ENCODE data around the gene PLPPR3. TPM values are rescaled to one million over a fixed set of nuclear protein-coding genes. Genes with fewer than 3 reads are reported as not detected.

The PLPPR3 gene
- total and polyA plus RNA-seq, 4 donors: 3.1 TPM; not detected in 3

GRCh38 chr19:784541-784940 is 37.2 kb downstream of the PLPPR3 start:
- H3K27me3 ChIP-seq (ENCODE audit: control insufficient read depth in 4 of 4, insufficient read depth in 4 of 4, low read length in 3 of 4): peaks cover 0 to 3% (median 0%) of the 10 kb centered on the region in 4 donors
- no peak overlapping the region for H3K9ac ChIP-seq (ENCODE audit: low read depth in 1 of 2, low read length in 2 of 2)
- H3K36me3 ChIP-seq (ENCODE audit: control insufficient read depth in 4 of 4, insufficient read depth in 3 of 4, low read depth in 1 of 4, low read length in 3 of 4): no peaks in the 10 kb centered on the region
- WGBS: 87% methylated on average over 13 of the region's 13 CpGs
- no peak overlapping the region for H3K4me3 ChIP-seq (ENCODE audit: low read depth in 1 of 3, low read length in 3 of 3)
- no peak for DNase-seq (ENCODE audit: low spot score)
- no peak overlapping the region for H3K27ac ChIP-seq (ENCODE audit: low read depth in 1 of 2, low read length in 2 of 2)
- H3K4me1 ChIP-seq (ENCODE audit: control insufficient read depth in 4 of 4, insufficient read depth in 4 of 4, low read length in 3 of 4): peaks cover 0 to 4% (median 0%) of the 10 kb centered on the region in 4 donors
- no peak for TF ChIP-seq EGR1 (IDR thresholded peaks at IDR 0.05; ENCODE audit: low read depth in 2 of 2)
- no peak for TF ChIP-seq RAD21 (IDR thresholded peaks at IDR 0.05)
- TF ChIP-seq, protein P1, sequence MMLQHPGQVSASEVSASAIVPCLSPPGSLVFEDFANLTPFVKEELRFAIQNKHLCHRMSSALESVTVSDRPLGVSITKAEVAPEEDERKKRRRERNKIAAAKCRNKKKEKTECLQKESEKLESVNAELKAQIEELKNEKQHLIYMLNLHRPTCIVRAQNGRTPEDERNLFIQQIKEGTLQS (IDR thresholded peaks at IDR 0.05): no peak
- no peaks in the 10 kb centered on the region for H3K9me3 ChIP-seq (ENCODE audit: control insufficient read depth in 4 of 4, low read length in 3 of 4)

GRCh38 chr19:782878-783668 is 38.7 kb downstream of the PLPPR3 start:
- TF ChIP-seq FOXA2 (IDR thresholded peaks at IDR 0.05): no peak
- TF ChIP-seq CTCF (IDR thresholded peaks at IDR 0.05; ENCODE audit: low read depth, low read length, missing input control): no peak
- TF ChIP-seq NR2F2 (IDR thresholded peaks at IDR 0.05): peak; percentile 63
- TF ChIP-seq, protein P2, sequence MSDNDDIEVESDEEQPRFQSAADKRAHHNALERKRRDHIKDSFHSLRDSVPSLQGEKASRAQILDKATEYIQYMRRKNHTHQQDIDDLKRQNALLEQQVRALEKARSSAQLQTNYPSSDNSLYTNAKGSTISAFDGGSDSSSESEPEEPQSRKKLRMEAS (IDR thresholded peaks at IDR 0.05): peak; percentile 13
- H3K27me3 ChIP-seq (ENCODE audit: control insufficient read depth in 4 of 4, insufficient read depth in 4 of 4, low read length in 3 of 4): peaks cover 0 to 3% (median 0%) of the 10 kb centered on the region in 4 donors
- 59% methylated on average over 30 of the region's 30 CpGs for WGBS
- no peak for DNase-seq (ENCODE audit: low spot score)
- no peaks in the 10 kb centered on the region for H3K36me3 ChIP-seq (ENCODE audit: control insufficient read depth in 4 of 4, insufficient read depth in 3 of 4, low read depth in 1 of 4, low read length in 3 of 4)
- no peak overlapping the region for H3K9ac ChIP-seq (ENCODE audit: low read depth in 1 of 2, low read length in 2 of 2)
- peaks cover 0 to 4% (median 0%) of the 10 kb centered on the region in 4 donors for H3K4me1 ChIP-seq (ENCODE audit: control insufficient read depth in 4 of 4, insufficient read depth in 4 of 4, low read length in 3 of 4)
- H3K4me3 ChIP-seq (ENCODE audit: low read depth in 1 of 3, low read length in 3 of 3): peak overlapping the region in 1 of 3 donors; percentile 12
- peak overlapping the region; percentile 20 to 42 for H3K27ac ChIP-seq (ENCODE audit: low read depth in 1 of 2, low read length in 2 of 2)
- no peaks in the 10 kb centered on the region for H3K9me3 ChIP-seq (ENCODE audit: control insufficient read depth in 4 of 4, low read length in 3 of 4)

- DNase-seq (ENCODE audit: low spot score): no peak
- Histone ChIP-seq H3K9me3 (ENCODE audit: control insufficient read depth in 4 of 4, low read length in 3 of 4) (no peaks in the 10 kb centered on the region), H3K4me1 (ENCODE audit: control insufficient read depth in 4 of 4, insufficient read depth in 4 of 4, low read length in 3 of 4) (peaks cover 0 to 4% (median 0%) of the 10 kb centered on the region in 4 donors), H3K4me3 (ENCODE audit: low read depth in 1 of 3, low read length in 3 of 3) (peak overlapping the region in 1 of 3 donors; percentile 12), H3K36me3 (ENCODE audit: control insufficient read depth in 4 of 4, insufficient read depth in 3 of 4, low read depth in 1 of 4, low read length in 3 of 4) (no peaks in the 10 kb centered on the region), H3K27me3 (ENCODE audit: control insufficient read depth in 4 of 4, insufficient read depth in 4 of 4, low read length in 3 of 4) (peaks cover 0 to 3% (median 0%) of the 10 kb centered on the region in 4 donors), H3K27ac (ENCODE audit: low read depth in 1 of 2, low read length in 2 of 2) (peak overlapping the region in 1 of 2 donors; percentile 3), H3K9ac (ENCODE audit: low read depth in 1 of 2, low read length in 2 of 2) (no peak overlapping the region)
- TF ChIP-seq RXRA (IDR thresholded peaks at IDR 0.05): no peak
- no peak for TF ChIP-seq GABPA (IDR thresholded peaks at IDR 0.05 in 1 of 2, conservative IDR thresholded peaks at IDR 0.05 in 1 of 2)
- TF ChIP-seq, protein P3, sequence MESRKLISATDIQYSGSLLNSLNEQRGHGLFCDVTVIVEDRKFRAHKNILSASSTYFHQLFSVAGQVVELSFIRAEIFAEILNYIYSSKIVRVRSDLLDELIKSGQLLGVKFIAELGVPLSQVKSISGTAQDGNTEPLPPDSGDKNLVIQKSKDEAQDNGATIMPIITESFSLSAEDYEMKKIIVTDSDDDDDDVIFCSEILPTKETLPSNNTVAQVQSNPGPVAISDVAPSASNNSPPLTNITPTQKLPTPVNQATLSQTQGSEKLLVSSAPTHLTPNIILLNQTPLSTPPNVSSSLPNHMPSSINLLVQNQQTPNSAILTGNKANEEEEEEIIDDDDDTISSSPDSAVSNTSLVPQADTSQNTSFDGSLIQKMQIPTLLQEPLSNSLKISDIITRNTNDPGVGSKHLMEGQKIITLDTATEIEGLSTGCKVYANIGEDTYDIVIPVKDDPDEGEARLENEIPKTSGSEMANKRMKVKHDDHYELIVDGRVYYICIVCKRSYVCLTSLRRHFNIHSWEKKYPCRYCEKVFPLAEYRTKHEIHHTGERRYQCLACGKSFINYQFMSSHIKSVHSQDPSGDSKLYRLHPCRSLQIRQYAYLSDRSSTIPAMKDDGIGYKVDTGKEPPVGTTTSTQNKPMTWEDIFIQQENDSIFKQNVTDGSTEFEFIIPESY (IDR thresholded peaks at IDR 0.05): no peak
- TF ChIP-seq SP1 (IDR thresholded peaks at IDR 0.05): peak; percentile 25
- TF ChIP-seq, protein P2 (IDR thresholded peaks at IDR 0.05): no peak
- peak; percentile 18 for TF ChIP-seq NR2F2 (IDR thresholded peaks at IDR 0.05)
- TF ChIP-seq, protein P1 (IDR thresholded peaks at IDR 0.05): no peak
- TF ChIP-seq YY1 (IDR thresholded peaks at IDR 0.05): no peak
- TF ChIP-seq FOXA2 (IDR thresholded peaks at IDR 0.05): peak; percentile 5
- WGBS: 24% methylated on average over 29 of the region's 29 CpGs
Measured at GRCh38 chr19:782185-782877, 39.4 kb downstream of the PLPPR3 start.
